ENCODE measurements around the gene CMC1.

GRCh38 chr3:28286595-28286994 lies 45.2 kb downstream of the CMC1 start:
- TF ChIP-seq CTCF (IDR thresholded peaks at IDR 0.05; ENCODE audit: insufficient read depth, low read length, poor library complexity, severe bottlenecking) (peak; percentile 32), EZH2phosphoT487 (conservative IDR thresholded peaks at IDR 0.05; ENCODE audit: low read length) (no peak)
